Measurements from ENCODE around the gene MSRB3. TPM values are rescaled to one million over a fixed set of nuclear protein-coding genes. Genes with fewer than 3 reads are reported as not detected.

MSRB3 gene
- total and polyA plus RNA-seq, 10 of the 15 experiments (the other 5 are each of a cell fraction or from before 2014, with no cell fraction given) = 0.07 to 2.7 (median 1.3) TPM

GRCh38 chr12:65343801-65344200 lies 65.3 kb downstream of the MSRB3 start (continued):
- TF ChIP-seq BCLAF1 (IDR thresholded peaks at IDR 0.05) = no peak
- TF ChIP-seq IKZF2 (IDR thresholded peaks at IDR 0.05) = no peak
- no peak for TF ChIP-seq SIX5 (IDR thresholded peaks at IDR 0.05; ENCODE audit: low read depth, low read length, severe bottlenecking)
- no peak for TF ChIP-seq ZBTB40 (IDR thresholded peaks at IDR 0.05; ENCODE audit: borderline replicate concordance)
- no peak for TF ChIP-seq DPF2 (IDR thresholded peaks at IDR 0.05)
- no peak for TF ChIP-seq ZNF217 (IDR thresholded peaks at IDR 0.05)

- Histone ChIP-seq H4K20me1 (ENCODE audit: control insufficient read depth, insufficient read depth) (no peaks in the 10 kb centered on the region), H3K4me2 (ENCODE audit: control insufficient read depth, insufficient read depth) (no peak overlapping the region), H2AFZ (ENCODE audit: control insufficient read depth, low read depth, low read length) (no peak overlapping the region), H3K4me3 (no peak overlapping the region), H3K4me1 (ENCODE audit: control insufficient read depth, insufficient read depth, low read length) (no peaks in the 10 kb centered on the region), H3K27me3 (replicated peaks in 1 of 2; ENCODE audit: control insufficient read depth in 2 of 2, insufficient read depth in 2 of 2, low read length in 1 of 2) (no peaks in the 10 kb centered on the region), H3K79me2 (ENCODE audit: control insufficient read depth, insufficient read depth, low read length) (no peaks in the 10 kb centered on the region), H3K9me3 (replicated peaks; ENCODE audit: control insufficient read depth, insufficient read depth, low read length) (no peaks in the 10 kb centered on the region), H3K9ac (ENCODE audit: control insufficient read depth, insufficient read depth, low read length) (no peak overlapping the region), H3K36me3 (ENCODE audit: control insufficient read depth in 2 of 2, insufficient read depth in 2 of 2, low read length in 1 of 2) (no peaks in the 10 kb centered on the region), H3K27ac (ENCODE audit: control insufficient read depth, insufficient read depth) (no peak overlapping the region)
- ChIA-PET CTCF (no interaction called here), RAD21 (ENCODE audit: unreplicated experiment) (no interaction called here), SMC1A (ENCODE audit: uncharacterized antibody, unreplicated experiment) (no interaction called here), POLR2A (no interaction called here)
- FAIRE-seq (no peak), DNase-seq (ENCODE audit: low read depth, low spot score) (no peak), ATAC-seq (no peak)
- no TSS peak for BruUV-seq (replicated peaks)
- intact Hi-C loops (cut with micrococcal nuclease; ENCODE audit: unreplicated experiment) = no loop called here
- 49% methylated on average over 3 of the region's 3 CpGs for WGBS (ENCODE audit: insufficient coverage, insufficient replicate concordance, low lambda C conversion rate, missing lambda C conversion rate)
- in situ Hi-C loops (cut with MboI) = no loop called here
- TF ChIP-seq NKRF (conservative IDR thresholded peaks at IDR 0.05) (no peak), SREBF1 (IDR thresholded peaks at IDR 0.05; ENCODE audit: low read length) (no peak), MEF2B (IDR thresholded peaks at IDR 0.05; ENCODE audit: partially characterized antibody, poor library complexity, severe bottlenecking) (no peak), ESRRA (IDR thresholded peaks at IDR 0.05; ENCODE audit: low read length) (no peak), KAT2A (conservative IDR thresholded peaks at IDR 0.05; ENCODE audit: control insufficient read depth, low read depth, low read length) (no peak), CHD1 (IDR thresholded peaks at IDR 0.05; ENCODE audit: low read depth, low read length) (no peak), HDAC2 (IDR thresholded peaks at IDR 0.05) (no peak), SP1 (IDR thresholded peaks at IDR 0.05; ENCODE audit: low read depth, low read length) (no peak), SUZ12 (IDR thresholded peaks at IDR 0.05; ENCODE audit: unreplicated experiment) (no peak)
Measured at GRCh38 chr12:65355461-65355860, 77.0 kb downstream of the MSRB3 start.

All from GM12878 (cell line).